Left lung (tissue), 10 donors: ENCODE data around the gene RAB11FIP4. TPM values are rescaled to one million over a fixed set of nuclear protein-coding genes. Genes with fewer than 3 reads are reported as not detected.
A peak's percentile ranks its signal among the peaks of the same experiment; 100 is the strongest.

Experiments
- ATAC-seq: fragments of 200-7000 bp; cut with Tn5 transposase; one replicate; pipeline ENCODE4 v1.9.1; 2020; ENCODE audit warnings: moderate library complexity
- DNase-seq, 4 donors: peaks; one replicate each; pipeline ENCODE4 v3.0.0-alpha.2; 2013 to 2020
- H3K27ac ChIP-seq, 2 donors: fragments of 200-600 bp; sonication (generic) in 1 of 2; one replicate each; pipeline versions ENCODE4 v1.5.0 to v1.8.0; 2020 to 2021
- H3K27me3 ChIP-seq, 2 donors: fragments of 200-600 bp; sonication (generic) in 1 of 2; one replicate each; pipeline versions ENCODE4 v1.5.0 to v1.8.0; 2020 to 2021
- H3K36me3 ChIP-seq, 2 donors: fragments of 200-600 bp; sonication (generic) in 1 of 2; one replicate each; pipeline versions ENCODE4 v1.5.0 to v1.8.0; 2020 to 2021
- H3K4me1 ChIP-seq, 2 donors: fragments of 200-600 bp; one replicate each; pipeline ENCODE4 v1.8.0; 2021
- H3K4me3 ChIP-seq, 2 donors: fragments of 200-600 bp; sonication (generic) in 1 of 2; one replicate each; pipeline versions ENCODE4 v1.5.0 to v1.8.0; 2020 to 2021; ENCODE audit warnings: mild to moderate bottlenecking in 1 of 2
- H3K9me3 ChIP-seq, 2 donors: fragments of 200-600 bp; sonication (generic) in 1 of 2; one replicate each; pipeline versions ENCODE4 v1.5.0 to v1.8.0; 2020 to 2021
- CTCF ChIP-seq, 2 donors: fragments of 200-600 bp; sonication (generic) in 1 of 2; IDR thresholded peaks; one replicate each; pipeline versions ENCODE4 v1.5.0 to v1.8.0; 2021; ENCODE audit warnings: antibody characterized with exemption in 2 of 2
- intact Hi-C, 2 donors: fragments of 100-400 bp; cut with DNase I; formaldehyde crosslinking; loops; one replicate each; pipeline versions ENCODE4 v1.11.2 to v1.14.2; 2022
- polyA plus RNA-seq, 6 donors: library from polyadenylated mRNA; unstranded; fragments of 120-200 nt; gene quantifications; one replicate each; pipeline ENCODE4 v1.2.1, GENCODE V29; 2013; ENCODE audit not compliant: insufficient read length in 6 of 6
- total RNA-seq, 2 donors: library from RNA; stranded (reverse); fragmentation: NEBNext Ultra II Directional; extraction: Animal tissue kit (Norgen Biotek cat#: 25700); gene quantifications; one replicate each; pipeline ENCODE4 v1.2.1, GENCODE V29; 2021
- donor health status: DM: no; HTN: yes; CAD: no.
- donor health status: DM: no; HTN: no; CAD: no.

Gene RAB11FIP4
- total and polyA plus RNA-seq, 8 donors: 7.2 to 19.9 (median 8.2) TPM

GRCh38 chr17:31580316-31580705 lies 188.8 kb downstream of the RAB11FIP4 start:
- intact Hi-C loops: no loop called here
- TF ChIP-seq CTCF (IDR thresholded peaks at IDR 0.05): no peak
- no peaks in the 10 kb centered on the region for H3K36me3 ChIP-seq
- DNase-seq: no peak
- no peaks in the 10 kb centered on the region for H3K27me3 ChIP-seq
- H3K4me3 ChIP-seq: no peak overlapping the region
- peaks cover 28 to 74% of the 10 kb centered on the region in 2 donors for H3K4me1 ChIP-seq
- no peaks in the 10 kb centered on the region for H3K9me3 ChIP-seq
- peak overlapping the region; percentile 81 to 95 for H3K27ac ChIP-seq
- no peak for ATAC-seq

- intact Hi-C loops: no loop called here
- Histone ChIP-seq H3K4me3 (peak overlapping the region in 1 of 2 donors; percentile 20), H3K27ac (peak overlapping the region; percentile 81 to 95), H3K27me3 (no peaks in the 10 kb centered on the region), H3K4me1 (peaks cover 28 to 74% of the 10 kb centered on the region in 2 donors), H3K9me3 (no peaks in the 10 kb centered on the region), H3K36me3 (no peaks in the 10 kb centered on the region)
- DNase-seq (peak in 2 of 4 donors; percentile 74 to 91), ATAC-seq (peak; percentile 83)
- no peak for TF ChIP-seq CTCF (IDR thresholded peaks at IDR 0.05)
Observed at GRCh38 chr17:31580706-31581490, 189.4 kb downstream of the RAB11FIP4 start.

- Histone ChIP-seq H3K9me3 (no peaks in the 10 kb centered on the region), H3K27ac (peak overlapping the region; percentile 81 to 95), H3K27me3 (no peaks in the 10 kb centered on the region), H3K4me1 (peaks cover 28 to 74% of the 10 kb centered on the region in 2 donors), H3K36me3 (no peaks in the 10 kb centered on the region), H3K4me3 (peak overlapping the region in 1 of 2 donors; percentile 20)
- intact Hi-C loops: no loop called here
- peak; percentile 73 for ATAC-seq
- no peak for DNase-seq
- TF ChIP-seq CTCF (IDR thresholded peaks at IDR 0.05): no peak
Observed at GRCh38 chr17:31581491-31581890, 190.0 kb downstream of the RAB11FIP4 start.

- H3K4me3 ChIP-seq: no peak overlapping the region
- no peaks in the 10 kb centered on the region for H3K36me3 ChIP-seq
- peaks cover 28 to 76% of the 10 kb centered on the region in 2 donors for H3K4me1 ChIP-seq
- peak in 2 of 4 donors; percentile 73 to 88 for DNase-seq
- intact Hi-C loops: no loop called here
- no peaks in the 10 kb centered on the region for H3K27me3 ChIP-seq
- ATAC-seq: peak; percentile 51
- peak overlapping the region; percentile 81 to 95 for H3K27ac ChIP-seq
- no peaks in the 10 kb centered on the region for H3K9me3 ChIP-seq
- TF ChIP-seq CTCF (IDR thresholded peaks at IDR 0.05): no peak
Observed at GRCh38 chr17:31582151-31582907, 190.9 kb downstream of the RAB11FIP4 start.

- ATAC-seq: no peak
- Histone ChIP-seq H3K4me1 (peaks cover 28 to 66% of the 10 kb centered on the region in 2 donors), H3K36me3 (no peaks in the 10 kb centered on the region), H3K27ac (no peak overlapping the region), H3K27me3 (no peaks in the 10 kb centered on the region), H3K9me3 (no peaks in the 10 kb centered on the region), H3K4me3 (no peak overlapping the region)
- intact Hi-C loops: no loop called here
- no peak for TF ChIP-seq CTCF (IDR thresholded peaks at IDR 0.05)
- DNase-seq: no peak
Observed at GRCh38 chr17:31583772-31584356, 192.4 kb downstream of the RAB11FIP4 start.
